HepG2 (cell line): ENCODE results near the gene CA10. TPM values are rescaled to one million over a fixed set of nuclear protein-coding genes. Genes with fewer than 3 reads are reported as not detected.

Experiments
- ATAC-seq: fragments of 200-7000 bp; cut with Tn5 transposase; 3 replicates; pipeline ENCODE4 v1.9.1; 2020; ENCODE audit warnings: mild to moderate bottlenecking, moderate library complexity
- BruUV-seq: library from RNA; stranded (reverse); fragments of 400-500 nt; replicated peaks from 2 replicates; lab custom pipeline; 2021; lab: Mats Ljungman, UMichigan
- CTCF ChIA-PET: fragments of 300-600 bp; formaldehyde crosslinking; extraction: SDS; loops from one replicate; lab custom pipeline; 2021; ENCODE audit warnings: low total read pairs, inconsistent platforms, low intra/inter-chr PET ratio; lab: Yijun Ruan, JAX
- POLR2A ChIA-PET: fragments of 350-600 bp; sonication (Branson Sonifier 250); formaldehyde crosslinking; loops from one replicate; lab custom pipeline; 2020; ENCODE audit warnings: antibody characterized with exemption, inconsistent platforms; lab: Yijun Ruan, JAX
- DNase-seq: peaks from one replicate; pipeline ENCODE4 v3.0.0-alpha.2; 2015; ENCODE audit warnings: low spot score
- FAIRE-seq: peaks from 3 replicates; lab custom pipeline; 2011; peaks lifted over from hg19 to GRCh38; lab: Jason Lieb, UNC
- H2AFZ ChIP-seq: one replicate; pipeline ENCODE4 v1.6.1; 2011; ENCODE audit warnings: low read length, inconsistent platforms
- H3K27ac ChIP-seq: fragments of 300-600 bp; 3 replicates; pipeline ENCODE4 v1.8.0; 2011; ENCODE audit warnings: mixed run types, mild to moderate bottlenecking, mixed read lengths, low read length, inconsistent platforms; ENCODE audit not compliant: insufficient read depth; ENCODE audit errors: extremely low read length
- H3K27me3 ChIP-seq, 2 experiments: fragments of 200-600 bp in 1 of 2; 2 replicates in 1 of 2; 3 replicates in 1 of 2; pipeline versions ENCODE4 v1.6.0 to v1.8.0; 2011; ENCODE audit warnings: low read length in 2 of 2, mild to moderate bottlenecking in 2 of 2, moderate library complexity in 2 of 2, inconsistent platforms in 1 of 2; ENCODE audit not compliant: insufficient read depth in 2 of 2, control insufficient read depth in 1 of 2
- H3K36me3 ChIP-seq, 2 experiments: fragments of 200-600 bp in 1 of 2; replicated peaks in 1 of 2; 2 replicates in 1 of 2; 3 replicates in 1 of 2; pipeline versions ENCODE4 v1.5.1 to v1.8.0; 2011; ENCODE audit warnings: low read length in 2 of 2, inconsistent platforms in 1 of 2; ENCODE audit not compliant: insufficient read depth in 2 of 2, control insufficient read depth in 1 of 2
- H3K4me1 ChIP-seq: 2 replicates; pipeline ENCODE4 v1.5.1; 2012; ENCODE audit warnings: low read length, inconsistent platforms; ENCODE audit not compliant: insufficient read depth
- H3K4me2 ChIP-seq: 2 replicates; pipeline ENCODE4 v1.6.0; 2011; ENCODE audit warnings: low read depth, low read length, inconsistent platforms
- H3K4me3 ChIP-seq, 3 experiments: fragments of 200-600 bp in 1 of 3; sonication (generic), shearing (Covaris generic) in 1 of 3; replicated peaks in 1 of 3; 2 replicates each; pipeline ENCODE4 v1.5.1; 2011 to 2016; ENCODE audit warnings: low read length in 3 of 3, inconsistent platforms in 2 of 3, low read depth in 2 of 3, mild to moderate bottlenecking in 2 of 3, control low read depth in 1 of 3, mixed read lengths in 1 of 3; ENCODE audit not compliant: insufficient read depth in 1 of 3
- H3K79me2 ChIP-seq: one replicate; pipeline ENCODE4 v1.6.1; 2011; ENCODE audit warnings: low read length, inconsistent platforms; ENCODE audit not compliant: insufficient read depth
- H3K9ac ChIP-seq: 2 replicates; pipeline ENCODE4 v1.6.0; 2011; ENCODE audit warnings: mild to moderate bottlenecking, low read depth, low read length, inconsistent platforms; ENCODE audit not compliant: insufficient read depth
- H3K9me3 ChIP-seq: 2 replicates; pipeline ENCODE4 v1.5.1; 2012; ENCODE audit warnings: mild to moderate bottlenecking, low read length
- H4K20me1 ChIP-seq: 2 replicates; pipeline ENCODE4 v1.6.0; 2011; ENCODE audit warnings: inconsistent platforms, mild to moderate bottlenecking, low read length, moderate library complexity; ENCODE audit not compliant: insufficient read depth
- MAF1 ChIP-seq: sonication (generic); formaldehyde crosslinking; IDR thresholded peaks from 2 replicates; pipeline ENCODE4 v1.5.0; 2020; ENCODE audit warnings: missing genetic modification reagents, borderline replicate concordance
- MEIS2 ChIP-seq: sonication (generic); formaldehyde crosslinking; IDR thresholded peaks from 2 replicates; pipeline ENCODE4 v1.9.0; 2021; ENCODE audit warnings: mild to moderate bottlenecking, missing genetic modification reagents
- NR2F6 ChIP-seq, 2 experiments: IDR thresholded peaks; 2 replicates each; pipeline ENCODE4 v1.6.1; 2016; ENCODE audit warnings: antibody characterized with exemption in 1 of 2, mild to moderate bottlenecking in 1 of 2
- PHF8 ChIP-seq: sonication (generic); formaldehyde crosslinking; IDR thresholded peaks from 2 replicates; pipeline ENCODE4 v1.5.0; 2020; ENCODE audit warnings: missing genetic modification reagents
- XBP1 ChIP-seq: sonication (generic); formaldehyde crosslinking; IDR thresholded peaks from 2 replicates; pipeline ENCODE4 v1.5.0; 2020; ENCODE audit warnings: missing genetic modification reagents
- ZFY ChIP-seq: sonication (generic); formaldehyde crosslinking; IDR thresholded peaks from 2 replicates; pipeline ENCODE4 v1.4.0; 2020; ENCODE audit warnings: missing genetic modification reagents
- ZNF292 ChIP-seq: sonication (generic); formaldehyde crosslinking; IDR thresholded peaks from 2 replicates; pipeline ENCODE4 v1.8.1; 2022; ENCODE audit warnings: mild to moderate bottlenecking, low read depth, missing genetic modification reagents, borderline replicate concordance
- ZNF335 ChIP-seq: sonication (generic); formaldehyde crosslinking; IDR thresholded peaks from 2 replicates; pipeline ENCODE4 v1.4.0; 2020; ENCODE audit warnings: missing genetic modification reagents
- ZNF678 ChIP-seq: sonication (generic); formaldehyde crosslinking; IDR thresholded peaks from 2 replicates; pipeline ENCODE4 v1.4.0; 2020; ENCODE audit warnings: mild to moderate bottlenecking, missing genetic modification reagents
- WGBS: methylation state at CpG from one replicate; pipeline ENCODE4 v1.1.6; 2017; ENCODE audit warnings: low lambda C conversion rate; 5-methylcytosine and 5-hydroxymethylcytosine counted together
- in situ Hi-C: cut with HindIII; loops from 2 replicates; pipeline ENCODE4 v1.10.0; 2017; ENCODE audit warnings: low pct_unique_long_range_greater_than_20kb; ENCODE audit not compliant: extremely low pct_ligation_motif_present
- intact Hi-C: fragments of 100-400 bp; cut with micrococcal nuclease; formaldehyde crosslinking; loops from one replicate; pipeline ENCODE4 v1.10.0; 2022; ENCODE audit not compliant: unreplicated experiment
- polyA plus RNA-seq, 8 experiments: library from polyadenylated mRNA; depleted of rRNA in 3 of 8; stranded (reverse) in 7 of 8; unstranded in 1 of 8; fragments of >200 nt; fragmentation: Illumina TruSeq in 4 of 8; extraction: Trizol in 4 of 8; gene quantifications; 2 replicates each; pipeline versions ENCODE4 v1.2.1 to v1.2.3, GENCODE V29; 2011 to 2016; ENCODE audit warnings: low read depth in 4 of 8, missing spikeins in 1 of 8, mixed read lengths in 1 of 8; ENCODE audit not compliant: insufficient read depth in 1 of 8
- total RNA-seq, 5 experiments: library from RNA; depleted of rRNA; stranded (reverse); fragments of >200 nt; fragmentation: Illumina TruSeq; extraction: Trizol; gene quantifications; 2 replicates each; pipeline ENCODE4 v1.2.3, GENCODE V29; 2016; ENCODE audit warnings: low read depth in 1 of 5
- TF ChIP-seq, protein P1 (sequence below): sonication (generic); formaldehyde crosslinking; IDR thresholded peaks from 2 replicates; pipeline ENCODE4 v1.8.1; 2023; ENCODE audit warnings: missing genetic modification reagents, inconsistent platforms, borderline replicate concordance
- TF ChIP-seq, protein P2 (sequence below): sonication (generic); formaldehyde crosslinking; IDR thresholded peaks from 2 replicates; pipeline ENCODE4 v1.9.0; 2021; ENCODE audit warnings: missing genetic modification reagents, borderline replicate concordance
- TF ChIP-seq, protein P3 (sequence below): sonication (generic); formaldehyde crosslinking; IDR thresholded peaks from 2 replicates; pipeline ENCODE4 v1.5.1; 2020; ENCODE audit warnings: missing genetic modification reagents, mild to moderate bottlenecking, borderline replicate concordance

The CA10 gene
- total and polyA plus RNA-seq, 2 of the 13 experiments (the other 11 are each of a cell fraction or from before 2014, with no cell fraction given), result not detected

DNA sequence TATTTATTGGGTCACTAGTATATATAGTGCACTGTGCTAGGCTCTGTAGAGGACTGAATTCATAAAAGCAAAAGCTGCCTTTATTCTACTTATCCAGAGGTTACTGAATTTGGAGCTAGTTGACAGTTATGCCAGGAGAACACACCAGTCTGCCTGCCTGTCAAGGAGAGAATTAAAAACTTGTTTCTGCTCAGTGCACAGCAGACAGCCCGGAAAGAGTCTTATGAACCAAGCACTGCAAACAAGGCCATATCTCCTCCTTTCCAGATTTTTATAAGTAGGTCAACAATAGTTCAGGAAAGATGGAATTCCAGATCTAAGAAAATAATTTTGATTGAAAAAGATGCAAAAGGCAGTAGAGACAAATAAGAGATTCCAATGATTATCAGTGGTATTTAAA lies 267.8 kb downstream of the CA10 start:
- FAIRE-seq, result no peak
- Histone ChIP-seq H3K4me3 (no peak overlapping the region), H3K4me2 (no peak overlapping the region), H3K4me1 (no peaks in the 10 kb centered on the region), H3K79me2 (no peaks in the 10 kb centered on the region), H3K27ac (no peak overlapping the region), H4K20me1 (no peaks in the 10 kb centered on the region), H3K36me3 (no peaks in the 10 kb centered on the region), H2AFZ (no peak overlapping the region), H3K9ac (no peak overlapping the region), H3K9me3 (no peaks in the 10 kb centered on the region), H3K27me3 (no peaks in the 10 kb centered on the region)
- no peak for ATAC-seq
- POLR2A ChIA-PET, result no interaction called here
- intact Hi-C loops (no loop called here), in situ Hi-C loops (no loop called here)
- DNase-seq, result no peak
- 56% methylated on average over 1 of the region's 1 CpG for WGBS
- no TSS peak for BruUV-seq
- CTCF ChIA-PET, result no interaction called here
- TF ChIP-seq ZNF335, result no peak
- TF ChIP-seq, protein P1, sequence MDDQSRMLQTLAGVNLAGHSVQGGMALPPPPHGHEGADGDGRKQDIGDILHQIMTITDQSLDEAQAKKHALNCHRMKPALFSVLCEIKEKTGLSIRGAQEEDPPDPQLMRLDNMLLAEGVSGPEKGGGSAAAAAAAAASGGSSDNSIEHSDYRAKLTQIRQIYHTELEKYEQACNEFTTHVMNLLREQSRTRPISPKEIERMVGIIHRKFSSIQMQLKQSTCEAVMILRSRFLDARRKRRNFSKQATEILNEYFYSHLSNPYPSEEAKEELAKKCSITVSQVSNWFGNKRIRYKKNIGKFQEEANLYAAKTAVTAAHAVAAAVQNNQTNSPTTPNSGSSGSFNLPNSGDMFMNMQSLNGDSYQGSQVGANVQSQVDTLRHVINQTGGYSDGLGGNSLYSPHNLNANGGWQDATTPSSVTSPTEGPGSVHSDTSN, result no peak
- no peak for TF ChIP-seq XBP1 (CRISPR knock-in tag)
- no peak for TF ChIP-seq ZNF678
- TF ChIP-seq, protein P2, sequence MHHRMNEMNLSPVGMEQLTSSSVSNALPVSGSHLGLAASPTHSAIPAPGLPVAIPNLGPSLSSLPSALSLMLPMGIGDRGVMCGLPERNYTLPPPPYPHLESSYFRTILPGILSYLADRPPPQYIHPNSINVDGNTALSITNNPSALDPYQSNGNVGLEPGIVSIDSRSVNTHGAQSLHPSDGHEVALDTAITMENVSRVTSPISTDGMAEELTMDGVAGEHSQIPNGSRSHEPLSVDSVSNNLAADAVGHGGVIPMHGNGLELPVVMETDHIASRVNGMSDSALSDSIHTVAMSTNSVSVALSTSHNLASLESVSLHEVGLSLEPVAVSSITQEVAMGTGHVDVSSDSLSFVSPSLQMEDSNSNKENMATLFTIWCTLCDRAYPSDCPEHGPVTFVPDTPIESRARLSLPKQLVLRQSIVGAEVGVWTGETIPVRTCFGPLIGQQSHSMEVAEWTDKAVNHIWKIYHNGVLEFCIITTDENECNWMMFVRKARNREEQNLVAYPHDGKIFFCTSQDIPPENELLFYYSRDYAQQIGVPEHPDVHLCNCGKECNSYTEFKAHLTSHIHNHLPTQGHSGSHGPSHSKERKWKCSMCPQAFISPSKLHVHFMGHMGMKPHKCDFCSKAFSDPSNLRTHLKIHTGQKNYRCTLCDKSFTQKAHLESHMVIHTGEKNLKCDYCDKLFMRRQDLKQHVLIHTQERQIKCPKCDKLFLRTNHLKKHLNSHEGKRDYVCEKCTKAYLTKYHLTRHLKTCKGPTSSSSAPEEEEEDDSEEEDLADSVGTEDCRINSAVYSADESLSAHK (CRISPR knock-in tag), result no peak
- TF ChIP-seq, protein P3, sequence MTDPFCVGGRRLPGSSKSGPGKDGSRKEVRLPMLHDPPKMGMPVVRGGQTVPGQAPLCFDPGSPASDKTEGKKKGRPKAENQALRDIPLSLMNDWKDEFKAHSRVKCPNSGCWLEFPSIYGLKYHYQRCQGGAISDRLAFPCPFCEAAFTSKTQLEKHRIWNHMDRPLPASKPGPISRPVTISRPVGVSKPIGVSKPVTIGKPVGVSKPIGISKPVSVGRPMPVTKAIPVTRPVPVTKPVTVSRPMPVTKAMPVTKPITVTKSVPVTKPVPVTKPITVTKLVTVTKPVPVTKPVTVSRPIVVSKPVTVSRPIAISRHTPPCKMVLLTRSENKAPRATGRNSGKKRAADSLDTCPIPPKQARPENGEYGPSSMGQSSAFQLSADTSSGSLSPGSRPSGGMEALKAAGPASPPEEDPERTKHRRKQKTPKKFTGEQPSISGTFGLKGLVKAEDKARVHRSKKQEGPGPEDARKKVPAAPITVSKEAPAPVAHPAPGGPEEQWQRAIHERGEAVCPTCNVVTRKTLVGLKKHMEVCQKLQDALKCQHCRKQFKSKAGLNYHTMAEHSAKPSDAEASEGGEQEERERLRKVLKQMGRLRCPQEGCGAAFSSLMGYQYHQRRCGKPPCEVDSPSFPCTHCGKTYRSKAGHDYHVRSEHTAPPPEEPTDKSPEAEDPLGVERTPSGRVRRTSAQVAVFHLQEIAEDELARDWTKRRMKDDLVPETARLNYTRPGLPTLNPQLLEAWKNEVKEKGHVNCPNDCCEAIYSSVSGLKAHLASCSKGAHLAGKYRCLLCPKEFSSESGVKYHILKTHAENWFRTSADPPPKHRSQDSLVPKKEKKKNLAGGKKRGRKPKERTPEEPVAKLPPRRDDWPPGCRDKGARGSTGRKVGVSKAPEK (CRISPR knock-in tag), result no peak
- no peak for TF ChIP-seq MEIS2
- TF ChIP-seq MAF1 (CRISPR knock-in tag), result no peak
- no peak for TF ChIP-seq ZFY (CRISPR knock-in tag)
- no peak for TF ChIP-seq NR2F6 (IDR thresholded peaks at IDR 0.05)
- no peak for TF ChIP-seq NR2F6 (CRISPR knock-in tag; IDR thresholded peaks at IDR 0.05)
- no peak for TF ChIP-seq PHF8 (CRISPR knock-in tag)
- TF ChIP-seq ZNF292 (CRISPR knock-in tag), result no peak
